Breast epithelium (tissue), 4 donors: Measurements from ENCODE around the gene ETS2. TPM values are rescaled to one million over a fixed set of nuclear protein-coding genes. Genes with fewer than 3 reads are reported as not detected.

Source experiments
- DNase-seq, 2 donors: peaks; one replicate each; pipeline ENCODE4 v3.0.0-alpha.2; 2019; ENCODE audit warnings: low spot score in 2 of 2
- H3K27ac ChIP-seq, 2 donors: fragments of 200-600 bp; sonication (generic) in 1 of 2; one replicate each; pipeline ENCODE4 v1.5.1; 2016 to 2019; ENCODE audit warnings: mild to moderate bottlenecking in 1 of 2
- H3K27me3 ChIP-seq, 2 donors: fragments of 200-600 bp; sonication (generic) in 1 of 2; one replicate each; pipeline versions ENCODE4 v1.5.1 to v1.6.0; 2017 to 2019; ENCODE audit warnings: control low read depth in 1 of 2, mild to moderate bottlenecking in 1 of 2
- H3K36me3 ChIP-seq: fragments of 200-600 bp; one replicate; pipeline ENCODE4 v1.5.1; 2019
- H3K4me1 ChIP-seq, 2 donors: fragments of 200-600 bp; sonication (generic); one replicate each; pipeline ENCODE4 v1.5.1; 2016 to 2019; ENCODE audit warnings: control low read depth in 1 of 2
- H3K4me3 ChIP-seq, 3 donors: fragments of 200-600 bp; sonication (generic); 1 replicate in 2 of 3; 2 replicates in 1 of 3; pipeline ENCODE4 v1.5.1; 2016 to 2019; ENCODE audit warnings: mild to moderate bottlenecking in 3 of 3, moderate library complexity in 2 of 3
- H3K9me3 ChIP-seq, 2 donors: fragments of 200-600 bp; sonication (generic) in 1 of 2; one replicate each; pipeline ENCODE4 v1.5.1; 2016 to 2019; ENCODE audit warnings: control low read depth in 1 of 2
- POLR2A ChIP-seq: fragments of 450-650 bp; IDR thresholded peaks from one replicate; pipeline ENCODE4 v1.6.1; 2016; ENCODE audit warnings: antibody characterized with exemption, mild to moderate bottlenecking, moderate library complexity
- POLR2AphosphoS5 ChIP-seq, 3 donors: sonication (generic); formaldehyde crosslinking; IDR thresholded peaks; one replicate each; pipeline ENCODE4 v1.6.1; 2017; ENCODE audit warnings: antibody characterized with exemption in 3 of 3
- intact Hi-C: fragments of 100-400 bp; cut with DNase I; formaldehyde crosslinking; loops from one replicate; pipeline ENCODE4 v1.15.1; 2023; ENCODE audit warnings: low total_unique reads
- total RNA-seq, 3 donors: library from RNA; depleted of rRNA; stranded (reverse); fragments of >200 nt; gene quantifications; one replicate each; pipeline ENCODE4 v1.1.0, GENCODE V29; 2016
- TF ChIP-seq, protein P1 (sequence below), 3 donors: fragments of 450-650 bp; IDR thresholded peaks; one replicate each; pipeline ENCODE4 v1.5.1; 2016 to 2017; ENCODE audit warnings: antibody characterized with exemption in 3 of 3, mild to moderate bottlenecking in 3 of 3, moderate library complexity in 3 of 3

The ETS2 gene
- total RNA-seq, 3 donors from 2014 or later, result 48.0 to 60.0 (median 57.5) TPM

DNA sequence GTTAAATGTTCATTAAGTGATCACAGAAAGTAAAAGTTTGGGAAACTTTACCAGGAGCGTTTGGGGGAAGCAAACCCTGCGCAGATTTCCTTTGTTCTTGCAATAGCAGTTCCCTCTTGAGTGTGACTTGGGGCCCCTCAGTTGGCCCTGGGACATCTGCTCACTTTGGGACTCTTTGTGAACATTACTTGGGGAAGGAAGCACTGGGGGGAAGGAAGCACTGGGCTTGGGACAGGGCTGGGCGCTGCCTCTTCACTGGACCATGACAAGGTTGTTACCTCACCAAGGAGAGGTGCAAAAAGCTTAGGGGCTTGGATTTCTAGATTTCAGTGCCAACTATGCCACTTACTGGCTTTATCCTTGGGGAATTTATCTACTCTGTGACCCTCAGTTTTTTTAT is 63.5 kb downstream of the ETS2 start:
- no peaks in the 10 kb centered on the region for H3K9me3 ChIP-seq
- H3K27me3 ChIP-seq, result no peaks in the 10 kb centered on the region
- no peaks in the 10 kb centered on the region for H3K36me3 ChIP-seq
- intact Hi-C loops, result no loop called here
- TF ChIP-seq POLR2A (no peak), POLR2AphosphoS5 (IDR thresholded peaks at IDR 0.05) (no peak)
- TF ChIP-seq, protein P1, sequence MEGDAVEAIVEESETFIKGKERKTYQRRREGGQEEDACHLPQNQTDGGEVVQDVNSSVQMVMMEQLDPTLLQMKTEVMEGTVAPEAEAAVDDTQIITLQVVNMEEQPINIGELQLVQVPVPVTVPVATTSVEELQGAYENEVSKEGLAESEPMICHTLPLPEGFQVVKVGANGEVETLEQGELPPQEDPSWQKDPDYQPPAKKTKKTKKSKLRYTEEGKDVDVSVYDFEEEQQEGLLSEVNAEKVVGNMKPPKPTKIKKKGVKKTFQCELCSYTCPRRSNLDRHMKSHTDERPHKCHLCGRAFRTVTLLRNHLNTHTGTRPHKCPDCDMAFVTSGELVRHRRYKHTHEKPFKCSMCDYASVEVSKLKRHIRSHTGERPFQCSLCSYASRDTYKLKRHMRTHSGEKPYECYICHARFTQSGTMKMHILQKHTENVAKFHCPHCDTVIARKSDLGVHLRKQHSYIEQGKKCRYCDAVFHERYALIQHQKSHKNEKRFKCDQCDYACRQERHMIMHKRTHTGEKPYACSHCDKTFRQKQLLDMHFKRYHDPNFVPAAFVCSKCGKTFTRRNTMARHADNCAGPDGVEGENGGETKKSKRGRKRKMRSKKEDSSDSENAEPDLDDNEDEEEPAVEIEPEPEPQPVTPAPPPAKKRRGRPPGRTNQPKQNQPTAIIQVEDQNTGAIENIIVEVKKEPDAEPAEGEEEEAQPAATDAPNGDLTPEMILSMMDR (IDR thresholded peaks at IDR 0.05), result no peak
- no peak for DNase-seq
- no peak overlapping the region for H3K27ac ChIP-seq
- H3K4me1 ChIP-seq, result no peaks in the 10 kb centered on the region
- H3K4me3 ChIP-seq, result no peak overlapping the region

DNA sequence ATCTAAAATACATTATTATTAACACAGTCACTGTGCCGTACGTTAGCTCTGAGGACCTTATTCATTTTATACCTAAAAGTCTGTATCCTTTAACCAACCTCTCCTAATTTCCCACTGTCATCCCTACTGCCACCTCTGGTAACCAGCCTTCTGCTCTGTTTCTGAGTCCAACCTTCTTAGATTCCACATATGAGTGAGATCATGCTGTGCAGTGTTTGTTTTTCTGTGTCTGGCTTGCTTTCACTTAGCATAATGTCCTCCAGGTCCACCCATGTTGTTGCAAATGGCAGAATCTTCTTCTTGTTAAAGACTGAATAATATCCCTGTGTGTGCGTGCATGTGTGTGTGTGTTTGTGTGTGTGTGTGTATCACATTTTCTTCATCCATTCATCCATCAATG is 64.2 kb downstream of the ETS2 start:
- DNase-seq, result no peak
- H3K4me1 ChIP-seq, result no peaks in the 10 kb centered on the region
- H3K4me3 ChIP-seq, result no peak overlapping the region
- no peaks in the 10 kb centered on the region for H3K27me3 ChIP-seq
- H3K36me3 ChIP-seq, result no peaks in the 10 kb centered on the region
- intact Hi-C loops, result no loop called here
- H3K9me3 ChIP-seq, result no peaks in the 10 kb centered on the region
- no peak for TF ChIP-seq POLR2AphosphoS5 (IDR thresholded peaks at IDR 0.05)
- TF ChIP-seq, protein P1 (IDR thresholded peaks at IDR 0.05), result no peak
- TF ChIP-seq POLR2A, result no peak
- H3K27ac ChIP-seq, result no peak overlapping the region
